NCI-H1930 (cell line): ENCODE measurements around the gene COG8.

Experiments
- DNase-seq, 2 experiments: peaks; one replicate each; lab custom pipeline; 2025; lab: John Stamatoyannopoulos, UW

Gene COG8

GRCh38 chr16:69286941-69287713 is 52.2 kb downstream of the COG8 start:
- peak in 1 of 2 experiments; percentile 22 for DNase-seq

DNA sequence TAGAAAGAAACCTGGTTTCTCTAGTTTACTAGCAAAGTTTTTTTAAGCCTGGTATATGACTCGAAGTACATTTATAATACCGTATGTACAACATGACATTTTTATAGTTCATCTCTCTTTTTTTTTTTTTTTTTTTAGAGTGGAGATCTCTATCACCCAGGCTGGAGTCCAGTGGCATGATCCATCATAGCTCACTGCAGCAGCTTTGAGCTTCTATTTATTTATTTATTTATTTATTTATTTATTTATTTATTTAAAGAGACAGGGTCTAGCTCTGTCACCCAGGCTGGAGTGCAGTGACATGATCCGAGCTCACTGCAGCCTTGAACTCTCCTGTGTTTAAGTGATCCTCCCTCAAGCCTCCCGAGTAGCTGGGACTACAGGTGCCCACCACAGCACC is 54.1 kb downstream of the COG8 start:
- DNase-seq = no peak

DNA sequence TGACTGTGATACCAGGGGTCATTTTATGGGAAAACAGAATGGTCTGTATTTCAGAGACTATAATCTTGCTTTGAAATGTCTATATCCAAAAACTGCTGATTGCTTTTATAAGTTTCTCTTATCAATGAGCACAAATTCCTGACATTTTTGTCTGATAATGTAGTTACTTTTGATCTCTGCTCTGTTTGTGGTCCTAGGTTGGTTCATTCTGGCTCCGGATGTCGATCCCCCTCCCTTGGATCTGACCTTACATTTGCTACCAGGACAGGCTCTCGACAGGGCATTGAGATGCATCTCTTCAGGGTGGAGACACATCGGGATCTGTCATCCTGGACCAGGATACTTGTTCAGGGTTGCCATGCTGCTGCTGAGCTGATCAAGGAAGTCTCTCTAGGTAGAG is 55.5 kb downstream of the COG8 start:
- DNase-seq = no peak

- DNase-seq = no peak
Measured at GRCh38 chr16:69277413-69277812, 62.0 kb downstream of the COG8 start.
